Epithelial cell of esophagus (primary cell): ENCODE data around the gene FILIP1L.

Experiments
- DNase-seq: peaks from one replicate; pipeline ENCODE4 v3.0.0; 2010; ENCODE audit warnings: low read depth
- H3K4me3 ChIP-seq: 2 replicates; pipeline ENCODE4 v1.5.1; 2011; ENCODE audit warnings: mild to moderate bottlenecking, low read length, control low read depth
- TF ChIP-seq, protein P1 (sequence below): IDR thresholded peaks from 2 replicates; pipeline ENCODE4 v1.5.1; 2011; ENCODE audit warnings: low read depth, mild to moderate bottlenecking, low read length, control low read depth, inconsistent platforms; ENCODE audit not compliant: insufficient read depth; ENCODE audit errors: missing control alignments

Gene FILIP1L

DNA sequence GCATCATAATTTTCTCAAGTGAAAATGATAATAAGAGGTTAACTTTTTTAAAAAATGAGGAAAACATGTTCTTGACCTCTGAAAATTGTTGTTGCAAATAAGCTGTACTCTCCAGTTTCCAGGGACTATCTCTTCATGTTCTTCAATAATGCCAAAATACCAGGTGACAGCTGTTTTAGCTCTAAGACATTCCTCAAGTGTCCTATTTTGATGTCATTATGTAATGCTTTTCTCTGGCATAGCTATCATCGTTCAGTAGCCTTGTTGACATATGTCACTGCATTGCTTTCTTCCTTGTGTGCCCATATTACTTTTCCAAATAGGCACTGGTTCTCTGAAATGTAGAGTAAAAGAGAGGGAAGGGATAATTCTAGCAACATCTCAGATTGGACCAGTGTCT, 5.7 kb upstream of the FILIP1L start:
- no peak overlapping the region for H3K4me3 ChIP-seq
- DNase-seq, result no peak
- TF ChIP-seq, protein P1, sequence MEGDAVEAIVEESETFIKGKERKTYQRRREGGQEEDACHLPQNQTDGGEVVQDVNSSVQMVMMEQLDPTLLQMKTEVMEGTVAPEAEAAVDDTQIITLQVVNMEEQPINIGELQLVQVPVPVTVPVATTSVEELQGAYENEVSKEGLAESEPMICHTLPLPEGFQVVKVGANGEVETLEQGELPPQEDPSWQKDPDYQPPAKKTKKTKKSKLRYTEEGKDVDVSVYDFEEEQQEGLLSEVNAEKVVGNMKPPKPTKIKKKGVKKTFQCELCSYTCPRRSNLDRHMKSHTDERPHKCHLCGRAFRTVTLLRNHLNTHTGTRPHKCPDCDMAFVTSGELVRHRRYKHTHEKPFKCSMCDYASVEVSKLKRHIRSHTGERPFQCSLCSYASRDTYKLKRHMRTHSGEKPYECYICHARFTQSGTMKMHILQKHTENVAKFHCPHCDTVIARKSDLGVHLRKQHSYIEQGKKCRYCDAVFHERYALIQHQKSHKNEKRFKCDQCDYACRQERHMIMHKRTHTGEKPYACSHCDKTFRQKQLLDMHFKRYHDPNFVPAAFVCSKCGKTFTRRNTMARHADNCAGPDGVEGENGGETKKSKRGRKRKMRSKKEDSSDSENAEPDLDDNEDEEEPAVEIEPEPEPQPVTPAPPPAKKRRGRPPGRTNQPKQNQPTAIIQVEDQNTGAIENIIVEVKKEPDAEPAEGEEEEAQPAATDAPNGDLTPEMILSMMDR, result no peak

DNA sequence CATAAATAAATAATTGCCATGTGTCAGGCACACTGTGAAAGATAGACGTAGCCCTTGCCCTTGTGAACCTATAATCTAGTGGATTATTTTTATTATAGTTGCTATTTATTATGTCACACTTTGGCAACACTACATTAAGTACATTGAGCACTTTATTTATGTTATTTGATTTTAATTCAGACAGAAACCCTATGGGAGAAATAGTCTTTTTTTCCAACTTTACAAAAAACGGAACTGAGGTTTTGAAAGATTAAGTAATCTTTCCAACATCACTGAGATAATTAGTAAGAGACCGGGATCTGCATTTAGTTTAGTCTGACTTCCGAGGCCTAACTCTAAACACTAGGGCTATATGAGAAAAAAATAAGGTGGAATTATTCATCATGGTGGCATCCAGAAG, 2.8 kb upstream of the FILIP1L start:
- DNase-seq, result no peak
- no peak overlapping the region for H3K4me3 ChIP-seq
- TF ChIP-seq, protein P1, result no peak

DNA sequence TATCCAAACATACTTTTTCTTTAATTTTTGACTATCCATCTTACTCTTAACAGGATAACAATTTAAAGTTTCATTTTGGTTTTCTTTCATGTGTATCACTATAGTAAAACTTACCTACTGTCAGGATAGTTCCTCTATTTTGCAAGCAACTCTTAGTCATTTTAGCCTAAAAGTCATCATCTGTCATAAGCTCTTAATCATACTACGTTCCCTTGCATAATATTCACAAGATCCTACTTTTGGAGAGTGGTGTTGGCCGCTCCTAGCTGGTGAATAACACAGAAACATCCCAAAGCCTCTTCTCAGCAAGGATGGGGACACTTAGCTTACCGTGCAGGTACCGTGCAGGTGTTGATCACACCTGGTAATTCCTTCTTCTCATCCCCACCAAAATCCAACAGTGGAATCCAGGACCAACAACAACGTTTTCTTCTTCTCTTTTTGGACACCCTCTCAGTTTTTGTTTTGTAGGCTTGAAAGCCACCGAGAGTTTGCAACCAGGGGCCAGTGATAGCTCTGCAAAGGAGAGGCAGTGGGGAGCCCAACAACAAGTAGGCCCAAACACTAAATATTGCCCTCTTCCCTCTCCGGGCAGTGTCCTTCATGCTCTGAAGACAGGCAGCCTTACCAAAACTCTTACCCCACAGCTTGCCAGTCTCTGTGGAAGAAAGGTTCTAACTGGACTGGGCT, 433 bp downstream of the FILIP1L start:
- peak; percentile 79 for DNase-seq
- TF ChIP-seq, protein P1, result no peak
- no peak overlapping the region for H3K4me3 ChIP-seq

- no peak for DNase-seq
- H3K4me3 ChIP-seq, result no peak overlapping the region
- TF ChIP-seq, protein P1, result no peak
Measured at GRCh38 chr3:100111728-100112127, 2.6 kb downstream of the FILIP1L start.

GRCh38 chr3:100110162-100110561, 4.1 kb downstream of the FILIP1L start:
- TF ChIP-seq, protein P1, result no peak
- H3K4me3 ChIP-seq, result no peak overlapping the region
- no peak for DNase-seq

- DNase-seq, result peak; percentile 12
- H3K4me3 ChIP-seq, result no peak overlapping the region
- TF ChIP-seq, protein P1, result no peak
Measured at GRCh38 chr3:100108464-100109079, 5.7 kb downstream of the FILIP1L start.

- TF ChIP-seq, protein P1, result no peak
Measured at GRCh38 chr3:100107221-100107814, 7.0 kb downstream of the FILIP1L start.

More at GRCh38 chr3:100107221-100107814, 7.0 kb downstream of the FILIP1L start:
- H3K4me3 ChIP-seq, result no peak overlapping the region
- peak; percentile 74 for DNase-seq
